Measurements from ENCODE around the gene PLEKHA7. TPM values are rescaled to one million over a fixed set of nuclear protein-coding genes. Genes with fewer than 3 reads are reported as not detected.
"Not testable (repeated sequence)": the region's sequence is repeated elsewhere in the genome, so short reads cannot be mapped to it uniquely, and the experiment has no call there.

The PLEKHA7 gene
- total and polyA plus RNA-seq, 4 donors, result 10.1 to 21.8 (median 13.4) TPM

GRCh38 chr11:16891964-16892363 lies 122.2 kb downstream of the PLEKHA7 start:
- Histone ChIP-seq H3K27me3 (ENCODE audit: control insufficient read depth, insufficient read depth, low read length) (no peaks in the 10 kb centered on the region), H3K36me3 (ENCODE audit: control insufficient read depth, insufficient read depth, low read length) (no peaks in the 10 kb centered on the region), H3K27ac (ENCODE audit: low read depth, low read length) (no peak overlapping the region), H3K9me3 (ENCODE audit: control insufficient read depth, insufficient read depth, low read length) (peaks cover 5% of the 10 kb centered on the region), H3K4me3 (ENCODE audit: low read depth, low read length) (no peak overlapping the region), H3K4me1 (ENCODE audit: control insufficient read depth, insufficient read depth, low read length) (no peaks in the 10 kb centered on the region)
- no CpG with 5 or more reads among the region's 1 CpG for WGBS (ENCODE audit: insufficient coverage)
- no peak for DNase-seq (ENCODE audit: low read depth in 4 of 6, low spot score in 6 of 6)

GRCh38 chr11:16891165-16891564 lies 123.0 kb downstream of the PLEKHA7 start:
- 100% methylated on average over 1 of the region's 2 CpGs for WGBS (ENCODE audit: insufficient coverage)

GRCh38 chr11:16890442-16890841 lies 123.8 kb downstream of the PLEKHA7 start:
- Histone ChIP-seq H3K27ac (ENCODE audit: low read depth, low read length) (no peak overlapping the region), H3K4me3 (ENCODE audit: low read depth, low read length) (no peak overlapping the region), H3K27me3 (ENCODE audit: control insufficient read depth, insufficient read depth, low read length) (no peaks in the 10 kb centered on the region), H3K4me1 (ENCODE audit: control insufficient read depth, insufficient read depth, low read length) (no peaks in the 10 kb centered on the region), H3K9me3 (ENCODE audit: control insufficient read depth, insufficient read depth, low read length) (peaks cover 5% of the 10 kb centered on the region), H3K36me3 (ENCODE audit: control insufficient read depth, insufficient read depth, low read length) (no peaks in the 10 kb centered on the region)
- no CpG with 5 or more reads among the region's 1 CpG for WGBS (ENCODE audit: insufficient coverage)
- no peak for DNase-seq (ENCODE audit: low read depth in 4 of 6, low spot score in 6 of 6)

More at GRCh38 chr11:16891165-16891564, 123.0 kb downstream of the PLEKHA7 start:
- H3K4me1 ChIP-seq (ENCODE audit: control insufficient read depth, insufficient read depth, low read length), result no peaks in the 10 kb centered on the region
- no peak overlapping the region for H3K27ac ChIP-seq (ENCODE audit: low read depth, low read length)
- H3K4me3 ChIP-seq (ENCODE audit: low read depth, low read length), result no peak overlapping the region
- peak in 1 of 6 donors; percentile 62 for DNase-seq (ENCODE audit: low read depth in 4 of 6, low spot score in 6 of 6)
- peaks cover 5% of the 10 kb centered on the region for H3K9me3 ChIP-seq (ENCODE audit: control insufficient read depth, insufficient read depth, low read length)
- no peaks in the 10 kb centered on the region for H3K36me3 ChIP-seq (ENCODE audit: control insufficient read depth, insufficient read depth, low read length)
- no peaks in the 10 kb centered on the region for H3K27me3 ChIP-seq (ENCODE audit: control insufficient read depth, insufficient read depth, low read length)

- no peak for DNase-seq (ENCODE audit: low read depth in 4 of 6, low spot score in 6 of 6)
- Histone ChIP-seq H3K36me3 (ENCODE audit: control insufficient read depth, insufficient read depth, low read length) (no peaks in the 10 kb centered on the region), H3K27ac (ENCODE audit: low read depth, low read length) (no peak overlapping the region), H3K4me1 (ENCODE audit: control insufficient read depth, insufficient read depth, low read length) (no peaks in the 10 kb centered on the region), H3K27me3 (ENCODE audit: control insufficient read depth, insufficient read depth, low read length) (no peaks in the 10 kb centered on the region), H3K9me3 (ENCODE audit: control insufficient read depth, insufficient read depth, low read length) (peaks cover 5% of the 10 kb centered on the region), H3K4me3 (ENCODE audit: low read depth, low read length) (no peak overlapping the region)
- WGBS (ENCODE audit: insufficient coverage), result no CpG with 5 or more reads among the region's 1 CpG
These were observed 124.3 kb downstream of the PLEKHA7 start for GRCh38 chr11:16889905-16890304.

GRCh38 chr11:16889010-16889409 lies 125.2 kb downstream of the PLEKHA7 start:
- not testable (repeated sequence) for H3K27me3 ChIP-seq (ENCODE audit: control insufficient read depth, insufficient read depth, low read length); H3K4me3 ChIP-seq (ENCODE audit: low read depth, low read length); H3K27ac ChIP-seq (ENCODE audit: low read depth, low read length); H3K9me3 ChIP-seq (ENCODE audit: control insufficient read depth, insufficient read depth, low read length); DNase-seq (ENCODE audit: low read depth in 4 of 6, low spot score in 6 of 6); H3K36me3 ChIP-seq (ENCODE audit: control insufficient read depth, insufficient read depth, low read length); H3K4me1 ChIP-seq (ENCODE audit: control insufficient read depth, insufficient read depth, low read length)
- 100% methylated on average over 1 of the region's 4 CpGs for WGBS (ENCODE audit: insufficient coverage)

GRCh38 chr11:16887887-16888286 lies 126.3 kb downstream of the PLEKHA7 start:
- not testable (repeated sequence) for DNase-seq (ENCODE audit: low read depth in 4 of 6, low spot score in 6 of 6); H3K36me3 ChIP-seq (ENCODE audit: control insufficient read depth, insufficient read depth, low read length); H3K9me3 ChIP-seq (ENCODE audit: control insufficient read depth, insufficient read depth, low read length); H3K4me3 ChIP-seq (ENCODE audit: low read depth, low read length); H3K4me1 ChIP-seq (ENCODE audit: control insufficient read depth, insufficient read depth, low read length); H3K27me3 ChIP-seq (ENCODE audit: control insufficient read depth, insufficient read depth, low read length); H3K27ac ChIP-seq (ENCODE audit: low read depth, low read length)
- WGBS (ENCODE audit: insufficient coverage), result 92% methylated on average over 23 of the region's 23 CpGs

GRCh38 chr11:16883174-16883573 lies 131.0 kb downstream of the PLEKHA7 start:
- H3K9me3 ChIP-seq (ENCODE audit: control insufficient read depth, insufficient read depth, low read length), result no peaks in the 10 kb centered on the region
- no peak for DNase-seq (ENCODE audit: low read depth in 4 of 6, low spot score in 6 of 6)
- no peak overlapping the region for H3K27ac ChIP-seq (ENCODE audit: low read depth, low read length)
- no CpG with 5 or more reads among the region's 3 CpGs for WGBS (ENCODE audit: insufficient coverage)
- H3K36me3 ChIP-seq (ENCODE audit: control insufficient read depth, insufficient read depth, low read length), result no peaks in the 10 kb centered on the region
- H3K27me3 ChIP-seq (ENCODE audit: control insufficient read depth, insufficient read depth, low read length), result no peaks in the 10 kb centered on the region
- peaks cover 7% of the 10 kb centered on the region for H3K4me1 ChIP-seq (ENCODE audit: control insufficient read depth, insufficient read depth, low read length)
- no peak overlapping the region for H3K4me3 ChIP-seq (ENCODE audit: low read depth, low read length)

- Histone ChIP-seq H3K4me1 (ENCODE audit: control insufficient read depth, insufficient read depth, low read length) (peaks cover 7% of the 10 kb centered on the region), H3K27me3 (ENCODE audit: control insufficient read depth, insufficient read depth, low read length) (no peaks in the 10 kb centered on the region), H3K9me3 (ENCODE audit: control insufficient read depth, insufficient read depth, low read length) (no peaks in the 10 kb centered on the region), H3K36me3 (ENCODE audit: control insufficient read depth, insufficient read depth, low read length) (no peaks in the 10 kb centered on the region), H3K27ac (ENCODE audit: low read depth, low read length) (no peak overlapping the region), H3K4me3 (ENCODE audit: low read depth, low read length) (no peak overlapping the region)
- 58% methylated on average over 3 of the region's 3 CpGs for whole genome bisulfite sequencing (ENCODE audit: insufficient coverage)
- DNase-seq (ENCODE audit: low read depth in 4 of 6, low spot score in 6 of 6), result no peak
These were observed 132.4 kb downstream of the PLEKHA7 start for GRCh38 chr11:16881766-16882165.

GRCh38 chr11:16881074-16881709 lies 133.0 kb downstream of the PLEKHA7 start:
- H3K27me3 ChIP-seq (ENCODE audit: control insufficient read depth, insufficient read depth, low read length), result no peaks in the 10 kb centered on the region
- WGBS (ENCODE audit: insufficient coverage), result 54% methylated on average over 7 of the region's 8 CpGs
- no peak overlapping the region for H3K27ac ChIP-seq (ENCODE audit: low read depth, low read length)
- peaks cover 7% of the 10 kb centered on the region for H3K4me1 ChIP-seq (ENCODE audit: control insufficient read depth, insufficient read depth, low read length)
- no peak overlapping the region for H3K4me3 ChIP-seq (ENCODE audit: low read depth, low read length)
- no peaks in the 10 kb centered on the region for H3K36me3 ChIP-seq (ENCODE audit: control insufficient read depth, insufficient read depth, low read length)
- H3K9me3 ChIP-seq (ENCODE audit: control insufficient read depth, insufficient read depth, low read length), result no peaks in the 10 kb centered on the region
- peak in 1 of 6 donors; percentile 60 for DNase-seq (ENCODE audit: low read depth in 4 of 6, low spot score in 6 of 6)

- Histone ChIP-seq H3K27ac (ENCODE audit: low read depth, low read length) (no peak overlapping the region), H3K4me3 (ENCODE audit: low read depth, low read length) (no peak overlapping the region), H3K9me3 (ENCODE audit: control insufficient read depth, insufficient read depth, low read length) (no peaks in the 10 kb centered on the region), H3K4me1 (ENCODE audit: control insufficient read depth, insufficient read depth, low read length) (peaks cover 7% of the 10 kb centered on the region), H3K36me3 (ENCODE audit: control insufficient read depth, insufficient read depth, low read length) (no peaks in the 10 kb centered on the region), H3K27me3 (ENCODE audit: control insufficient read depth, insufficient read depth, low read length) (no peaks in the 10 kb centered on the region)
- 95% methylated on average over 2 of the region's 7 CpGs for WGBS (ENCODE audit: insufficient coverage)
- no peak for DNase-seq (ENCODE audit: low read depth in 4 of 6, low spot score in 6 of 6)
These were observed 133.9 kb downstream of the PLEKHA7 start for GRCh38 chr11:16880184-16880801.
